ENCODE results near the gene CARS1.
"Not testable (repeated sequence)": the region's sequence is repeated elsewhere in the genome, so short reads cannot be mapped to it uniquely, and the experiment has no call there.

- not testable (repeated sequence) for TF ChIP-seq CTCF (IDR thresholded peaks at IDR 0.05; ENCODE audit: low read depth, low read length, poor library complexity, severe bottlenecking); EZH2phosphoT487 (IDR thresholded peaks at IDR 0.05; ENCODE audit: borderline replicate concordance, low read length)
Observed at GRCh38 chr11:3063432-3063831, 6.2 kb upstream of the CARS1 start.

Data from DOHH2 (cell line).